Fibroblast of lung (primary cell): ENCODE results near the gene MRPL46.

Experiments
- EZH2 ChIP-seq: IDR thresholded peaks from 2 replicates; pipeline ENCODE4 v1.5.1; 2012; ENCODE audit warnings: low read length, control low read depth, mild to moderate bottlenecking; ENCODE audit errors: missing control alignments
- TF ChIP-seq, protein P1 (sequence below), 2 donors: IDR thresholded peaks in 1 of 2; conservative IDR thresholded peaks in 1 of 2; 1 replicate in 1 of 2; 2 replicates in 1 of 2; pipeline ENCODE4 v1.5.1; 2011 to 2012; ENCODE audit warnings: low read length in 2 of 2, control low read depth in 1 of 2, inconsistent platforms in 1 of 2, low read depth in 1 of 2, mild to moderate bottlenecking in 1 of 2

DNA sequence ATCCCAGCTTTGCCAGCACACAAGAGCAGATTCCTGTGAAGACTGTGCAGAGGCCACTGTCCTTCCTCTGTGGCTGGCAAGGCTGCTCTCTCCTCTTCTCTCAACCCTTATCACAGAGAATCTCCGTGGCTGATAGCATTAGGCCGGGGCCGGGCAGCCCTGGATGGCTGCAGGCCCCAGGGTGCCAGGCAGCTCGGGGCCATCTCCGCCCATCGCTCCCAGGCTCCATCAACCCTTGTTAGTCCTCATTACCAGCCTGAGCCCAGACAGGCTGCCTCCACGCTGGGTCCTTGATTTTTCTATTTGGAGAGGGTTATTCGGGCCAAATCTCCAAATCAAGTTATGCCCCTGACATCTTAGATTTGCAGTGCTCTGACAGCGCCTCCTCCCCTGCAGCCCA, 39.1 kb downstream of the MRPL46 start:
- TF ChIP-seq, protein P1, sequence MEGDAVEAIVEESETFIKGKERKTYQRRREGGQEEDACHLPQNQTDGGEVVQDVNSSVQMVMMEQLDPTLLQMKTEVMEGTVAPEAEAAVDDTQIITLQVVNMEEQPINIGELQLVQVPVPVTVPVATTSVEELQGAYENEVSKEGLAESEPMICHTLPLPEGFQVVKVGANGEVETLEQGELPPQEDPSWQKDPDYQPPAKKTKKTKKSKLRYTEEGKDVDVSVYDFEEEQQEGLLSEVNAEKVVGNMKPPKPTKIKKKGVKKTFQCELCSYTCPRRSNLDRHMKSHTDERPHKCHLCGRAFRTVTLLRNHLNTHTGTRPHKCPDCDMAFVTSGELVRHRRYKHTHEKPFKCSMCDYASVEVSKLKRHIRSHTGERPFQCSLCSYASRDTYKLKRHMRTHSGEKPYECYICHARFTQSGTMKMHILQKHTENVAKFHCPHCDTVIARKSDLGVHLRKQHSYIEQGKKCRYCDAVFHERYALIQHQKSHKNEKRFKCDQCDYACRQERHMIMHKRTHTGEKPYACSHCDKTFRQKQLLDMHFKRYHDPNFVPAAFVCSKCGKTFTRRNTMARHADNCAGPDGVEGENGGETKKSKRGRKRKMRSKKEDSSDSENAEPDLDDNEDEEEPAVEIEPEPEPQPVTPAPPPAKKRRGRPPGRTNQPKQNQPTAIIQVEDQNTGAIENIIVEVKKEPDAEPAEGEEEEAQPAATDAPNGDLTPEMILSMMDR (conservative IDR thresholded peaks at IDR 0.05 in 1 of 2, IDR thresholded peaks at IDR 0.05 in 1 of 2; ENCODE audit: low read depth in 1 of 2, low read length in 2 of 2): no peak
- TF ChIP-seq EZH2: no peak
